ENCODE data around the gene PCDHGB7. TPM values are rescaled to one million over a fixed set of nuclear protein-coding genes. Genes with fewer than 3 reads are reported as not detected.

PCDHGB7 gene
- 3.2 and 4.1 TPM in 2 replicates for total RNA-seq

DNA sequence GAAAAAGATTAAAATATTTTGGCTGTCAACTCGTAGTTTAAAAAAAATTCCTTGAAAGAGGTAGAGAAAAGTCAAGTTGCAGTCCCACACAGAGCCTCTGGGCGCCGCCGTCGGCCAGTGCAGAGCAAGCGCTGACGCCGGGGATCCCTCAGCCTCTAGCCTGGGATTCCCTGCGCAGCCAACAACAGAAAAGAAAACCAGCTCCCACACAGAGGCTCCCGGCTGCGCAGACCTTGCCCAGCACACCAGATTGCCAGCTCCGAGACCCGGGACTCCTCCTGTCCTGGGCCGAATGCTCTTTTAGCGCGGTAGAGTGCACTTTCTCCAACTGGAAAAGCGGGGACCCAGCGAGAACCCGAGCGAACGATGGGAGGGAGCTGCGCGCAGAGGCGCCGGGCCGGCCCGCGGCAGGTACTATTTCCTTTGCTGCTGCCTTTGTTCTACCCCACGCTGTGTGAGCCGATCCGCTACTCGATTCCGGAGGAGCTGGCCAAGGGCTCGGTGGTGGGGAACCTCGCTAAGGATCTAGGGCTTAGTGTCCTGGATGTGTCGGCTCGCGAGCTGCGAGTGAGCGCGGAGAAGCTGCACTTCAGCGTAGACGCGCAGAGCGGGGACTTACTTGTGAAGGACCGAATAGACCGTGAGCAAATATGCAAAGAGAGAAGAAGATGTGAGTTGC lies at the start of gene PCDHGB7:
Gene PCDHGB7, plus strand, starts transcription at position 184 of the 679 bp plus-strand sequence. Its CDS starts 183 bp downstream, at position 367.

GRCh38 chr5:141369994-141370848 lies 47.3 kb upstream of the PCDHGB7 start, which contains the start of gene PCDHGB3:
PCDHGB3 (plus strand) TSS chr5:141370242; CDS start chr5:141370395, 153 bp downstream.

DNA sequence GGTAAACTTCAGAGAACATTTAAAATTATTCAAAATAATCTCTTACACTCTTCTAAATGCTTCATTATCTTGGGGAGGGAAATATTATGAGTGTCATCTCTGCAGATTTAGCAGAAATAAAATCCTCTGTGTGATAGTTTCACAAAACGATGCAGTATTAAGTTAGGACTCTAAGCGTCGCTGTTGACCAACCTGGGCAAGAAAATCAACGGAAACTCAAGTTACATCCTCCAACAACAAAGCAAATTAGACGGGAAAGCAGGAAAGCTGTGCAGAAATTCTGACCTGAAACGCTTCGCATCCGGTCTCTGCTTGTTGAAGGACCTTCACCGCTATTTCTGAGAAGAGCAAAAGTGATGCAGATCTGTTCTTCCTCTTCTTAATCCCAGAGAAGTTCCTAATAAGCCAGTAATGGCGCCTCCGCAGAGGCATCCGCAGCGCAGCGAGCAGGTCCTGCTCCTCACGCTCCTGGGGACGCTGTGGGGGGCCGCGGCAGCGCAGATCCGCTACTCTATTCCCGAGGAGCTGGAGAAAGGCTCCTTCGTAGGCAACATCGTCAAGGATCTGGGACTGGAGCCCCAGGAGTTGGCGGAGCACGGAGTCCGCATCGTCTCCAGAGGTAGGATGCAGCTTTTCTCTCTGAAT lies 43.7 kb upstream of the PCDHGB7 start, which contains the start of gene PCDHGA6:
Gene PCDHGA6, plus strand, starts transcription at position 219 of the 645 bp plus-strand sequence. Its CDS starts 193 bp downstream, at position 412.

GRCh38 chr5:141382469-141383294 lies 34.8 kb upstream of the PCDHGB7 start, which contains the start of gene PCDHGA7:
PCDHGA7 (plus strand) TSS chr5:141382742; CDS start chr5:141382900, 158 bp downstream.

DNA sequence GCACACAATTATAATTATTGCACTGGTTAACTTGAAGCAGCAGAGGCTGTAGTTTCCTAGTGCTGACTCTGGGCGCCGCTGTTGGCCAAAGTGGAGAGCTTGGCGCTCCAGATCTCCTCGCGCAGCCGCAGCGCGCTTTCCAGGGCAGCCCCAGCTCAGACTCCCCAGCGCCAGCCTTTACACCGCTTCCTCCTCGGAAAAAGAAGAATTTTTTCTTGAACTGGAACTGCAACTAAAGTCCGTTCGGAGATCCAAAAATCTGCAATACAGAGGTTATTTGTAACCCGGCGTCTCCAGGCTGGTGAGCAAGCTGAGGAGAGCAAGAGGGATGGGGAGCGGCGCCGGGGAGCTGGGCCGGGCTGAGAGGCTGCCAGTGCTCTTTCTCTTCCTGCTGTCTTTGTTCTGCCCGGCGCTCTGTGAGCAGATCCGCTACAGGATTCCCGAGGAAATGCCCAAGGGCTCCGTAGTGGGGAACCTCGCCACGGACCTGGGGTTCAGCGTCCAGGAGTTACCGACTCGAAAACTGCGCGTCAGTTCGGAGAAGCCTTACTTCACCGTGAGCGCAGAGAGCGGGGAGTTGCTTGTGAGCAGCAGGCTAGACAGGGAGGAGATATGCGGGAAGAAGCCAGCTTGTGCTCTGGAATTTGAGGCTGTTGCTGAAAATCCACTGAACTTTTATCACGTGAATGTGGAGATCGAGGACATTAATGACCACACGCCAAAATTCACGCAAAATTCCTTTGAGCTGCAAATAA lies 29.7 kb upstream of the PCDHGB7 start, which contains the start of gene PCDHGB4:
Gene PCDHGB4, plus strand, starts transcription at position 142 of the 755 bp plus-strand sequence. Its CDS starts 187 bp downstream, at position 329.

GRCh38 chr5:141392429-141393198 lies 24.9 kb upstream of the PCDHGB7 start, which contains the start of gene PCDHGA8:
PCDHGA8 (plus strand) TSS chr5:141392633; CDS start chr5:141392814, 181 bp downstream.

GRCh38 chr5:141397756-141398551 lies 19.5 kb upstream of the PCDHGB7 start, which contains the start of gene PCDHGB5:
PCDHGB5 (plus strand) TSS chr5:141397947; CDS start chr5:141398128, 181 bp downstream.

DNA sequence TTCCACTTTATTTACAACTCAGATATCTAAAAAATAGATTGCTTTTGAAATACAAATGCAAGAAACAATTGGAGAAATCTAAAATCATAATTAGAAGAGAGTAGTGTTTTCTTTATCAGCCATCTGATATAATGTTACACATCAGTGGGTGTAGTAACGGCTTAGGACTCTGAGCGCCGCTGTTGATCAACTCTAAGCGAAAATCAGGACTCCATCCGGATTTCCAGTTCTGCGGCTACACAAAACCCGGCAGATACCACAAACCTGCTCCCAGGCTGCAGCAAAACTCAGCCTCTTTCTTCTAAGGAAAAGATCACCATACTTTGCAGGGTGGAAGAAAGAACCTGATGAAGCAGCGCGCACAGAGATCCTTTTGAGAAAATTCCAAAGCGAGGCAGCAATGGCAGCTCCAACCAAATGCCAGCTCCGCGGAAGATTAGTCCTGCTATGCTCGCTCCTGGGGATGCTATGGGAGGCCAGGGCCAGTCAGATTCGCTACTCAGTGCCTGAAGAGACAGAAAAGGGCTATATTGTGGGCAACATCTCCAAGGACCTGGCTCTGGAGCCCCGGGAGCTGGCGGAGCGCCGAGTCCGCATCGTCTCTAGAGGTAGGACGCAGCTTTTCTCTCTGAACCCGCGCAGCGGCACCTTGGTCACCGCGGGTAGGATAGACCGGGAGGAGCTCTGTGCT lies 14.8 kb upstream of the PCDHGB7 start, which contains the start of gene PCDHGA9:
Gene PCDHGA9, plus strand, starts transcription at position 226 of the 691 bp plus-strand sequence. Its CDS starts 175 bp downstream, at position 401.

GRCh38 chr5:141407790-141408505 lies 9.5 kb upstream of the PCDHGB7 start, which contains the start of gene PCDHGB6:
PCDHGB6 (plus strand) TSS chr5:141408021; CDS start chr5:141408203, 182 bp downstream.

DNA sequence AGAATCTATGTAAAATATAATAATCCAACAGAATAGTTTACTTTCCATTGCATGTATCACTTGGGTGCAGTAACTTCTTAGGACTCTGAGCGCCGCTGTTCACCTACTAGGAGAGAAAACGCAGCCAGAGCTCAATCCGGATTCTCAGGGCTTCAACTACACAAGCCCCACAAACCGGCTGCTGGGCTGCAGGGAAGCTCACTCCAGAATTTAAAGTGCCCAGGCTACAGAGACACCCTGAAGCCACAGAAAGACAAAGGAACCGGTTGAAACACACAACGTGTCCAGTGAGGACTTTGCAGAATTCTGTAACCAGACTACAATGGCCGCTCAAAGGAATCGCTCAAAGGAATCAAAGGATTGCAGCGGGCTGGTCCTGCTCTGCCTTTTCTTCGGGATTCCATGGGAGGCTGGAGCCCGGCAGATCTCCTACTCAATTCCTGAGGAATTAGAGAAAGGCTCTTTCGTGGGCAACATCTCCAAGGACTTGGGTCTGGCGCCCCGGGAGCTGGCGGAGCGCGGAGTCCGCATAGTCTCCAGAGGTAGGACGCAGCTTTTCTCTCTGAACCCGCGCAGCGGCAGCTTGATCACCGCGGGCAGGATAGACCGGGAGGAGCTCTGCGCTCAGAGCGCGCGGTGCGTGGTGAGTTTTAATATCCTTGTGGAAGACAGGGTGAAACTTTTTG lies 4.5 kb upstream of the PCDHGB7 start, which contains the start of gene PCDHGA10:
Gene PCDHGA10, plus strand, starts transcription at position 134 of the 686 bp plus-strand sequence. Its CDS starts 189 bp downstream, at position 323.

DNA sequence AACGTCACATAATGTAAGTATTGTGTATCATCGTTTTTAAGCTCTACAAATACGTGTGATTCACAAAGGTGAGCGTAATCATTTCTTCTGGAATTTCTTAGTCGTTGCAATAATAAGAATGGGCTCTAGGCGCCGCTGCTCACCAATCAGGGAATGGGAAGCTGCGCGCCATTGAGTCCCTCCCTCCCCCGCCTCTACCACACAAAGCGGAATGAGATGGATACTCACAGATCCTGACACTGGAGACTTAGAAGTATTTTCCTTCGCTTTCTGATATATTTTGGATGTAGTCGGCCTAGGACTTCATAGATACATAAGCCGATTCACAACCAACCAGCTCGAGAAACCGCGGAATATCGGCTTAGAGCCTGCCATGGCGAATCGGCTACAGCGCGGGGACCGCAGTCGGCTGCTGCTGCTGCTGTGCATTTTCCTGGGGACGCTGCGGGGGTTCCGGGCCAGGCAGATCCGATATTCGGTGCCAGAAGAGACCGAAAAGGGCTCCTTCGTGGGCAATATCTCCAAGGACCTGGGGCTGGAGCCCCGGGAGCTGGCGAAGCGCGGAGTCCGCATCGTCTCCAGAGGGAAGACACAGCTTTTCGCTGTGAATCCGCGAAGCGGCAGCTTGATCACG lies 3.5 kb downstream of the PCDHGB7 start, which contains the start of gene PCDHGA11:
Gene PCDHGA11, plus strand, starts transcription at position 197 of the 634 bp plus-strand sequence. Its CDS starts 177 bp downstream, at position 374.

DNA sequence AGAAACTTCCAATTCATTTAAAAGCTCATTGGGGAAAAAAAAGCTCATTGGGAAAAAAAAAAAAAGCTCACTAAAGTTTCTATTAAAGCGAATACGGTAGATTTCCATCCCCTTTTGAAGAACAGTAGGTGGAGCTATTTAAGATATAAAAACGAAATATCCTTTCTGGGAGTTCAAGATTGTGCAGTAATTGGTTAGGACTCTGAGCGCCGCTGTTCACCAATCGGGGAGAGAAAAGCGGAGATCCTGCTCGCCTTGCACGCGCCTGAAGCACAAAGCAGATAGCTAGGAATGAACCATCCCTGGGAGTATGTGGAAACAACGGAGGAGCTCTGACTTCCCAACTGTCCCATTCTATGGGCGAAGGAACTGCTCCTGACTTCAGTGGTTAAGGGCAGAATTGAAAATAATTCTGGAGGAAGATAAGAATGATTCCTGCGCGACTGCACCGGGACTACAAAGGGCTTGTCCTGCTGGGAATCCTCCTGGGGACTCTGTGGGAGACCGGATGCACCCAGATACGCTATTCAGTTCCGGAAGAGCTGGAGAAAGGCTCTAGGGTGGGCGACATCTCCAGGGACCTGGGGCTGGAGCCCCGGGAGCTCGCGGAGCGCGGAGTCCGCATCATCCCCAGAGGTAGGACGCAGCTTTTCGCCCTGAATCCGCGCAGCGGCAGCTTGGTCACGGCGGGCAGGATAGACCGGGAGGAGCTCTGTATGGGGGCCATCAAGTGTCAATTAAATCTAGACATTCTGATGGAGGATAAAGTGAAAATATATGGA lies 13.0 kb downstream of the PCDHGB7 start, which contains the start of gene PCDHGA12:
Gene PCDHGA12, plus strand, starts transcription at position 176 of the 782 bp plus-strand sequence. Its CDS starts 253 bp downstream, at position 429.

Measured in airway epithelial cell (primary cell).